GM12892 (cell line): ENCODE measurements around the gene BCAN.

ENCODE experiments used
- POLR2A ChIP-seq: IDR thresholded peaks from 2 replicates; pipeline ENCODE4 v1.6.1; 2011; ENCODE audit warnings: low read depth, low read length, control low read depth
- POLR2AphosphoS5 ChIP-seq: IDR thresholded peaks from 2 replicates; pipeline ENCODE4 v1.6.1; 2011; ENCODE audit warnings: low read depth, low read length, control low read depth

DNA sequence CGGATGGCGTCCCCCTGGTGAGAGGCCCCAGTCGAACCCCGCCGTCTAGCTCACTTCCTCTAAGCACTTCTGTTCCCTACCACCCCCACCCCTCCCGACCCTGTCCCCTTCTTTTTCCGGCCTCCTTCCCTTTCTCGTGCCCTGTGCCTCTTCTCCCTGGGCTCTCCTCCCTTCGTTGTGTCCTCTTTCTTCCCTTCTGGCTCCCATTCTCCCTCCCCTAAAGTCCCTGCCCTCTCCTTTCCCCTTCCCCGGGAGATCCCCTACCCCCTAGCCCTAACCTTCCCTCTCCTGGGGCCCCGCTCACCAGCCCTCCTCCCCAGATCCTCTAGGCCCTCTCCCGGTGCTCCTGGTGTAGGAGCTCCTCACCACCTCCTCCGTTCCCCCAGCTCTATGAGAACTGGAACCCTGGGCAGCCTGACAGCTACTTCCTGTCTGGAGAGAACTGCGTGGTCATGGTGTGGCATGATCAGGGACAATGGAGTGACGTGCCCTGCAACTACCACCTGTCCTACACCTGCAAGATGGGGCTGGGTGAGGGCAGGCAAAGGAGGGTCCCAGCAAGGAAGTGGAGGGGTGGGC is 15.9 kb downstream of the BCAN start:
- TF ChIP-seq POLR2A = no peak
- no peak for TF ChIP-seq POLR2AphosphoS5
